ENCODE measurements around the gene TRIM46. TPM values are rescaled to one million over a fixed set of nuclear protein-coding genes. Genes with fewer than 3 reads are reported as not detected.

Gene TRIM46
- total and polyA plus RNA-seq, 2 experiments from 2014 or later, result 8.1 to 15.4 TPM

DNA sequence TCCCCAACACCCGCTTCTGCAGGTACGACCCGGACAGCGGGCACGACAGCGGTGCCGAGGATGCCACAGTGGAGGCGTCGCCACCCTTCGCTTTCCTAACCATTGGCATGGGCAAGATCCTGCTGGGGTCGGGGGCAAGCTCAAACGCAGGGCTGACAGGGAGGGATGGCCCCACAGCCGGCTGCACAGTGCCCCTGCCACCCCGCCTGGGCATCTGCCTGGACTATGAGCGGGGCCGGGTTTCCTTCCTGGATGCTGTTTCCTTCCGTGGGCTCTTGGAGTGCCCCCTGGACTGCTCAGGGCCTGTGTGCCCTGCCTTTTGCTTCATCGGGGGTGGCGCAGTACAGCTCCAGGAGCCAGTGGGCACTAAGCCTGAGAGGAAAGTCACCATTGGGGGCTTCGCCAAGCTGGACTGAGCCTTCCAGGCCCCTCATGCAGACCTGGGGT is 10.1 kb downstream of the TRIM46 start (continued):
- TF ChIP-seq, protein P1, sequence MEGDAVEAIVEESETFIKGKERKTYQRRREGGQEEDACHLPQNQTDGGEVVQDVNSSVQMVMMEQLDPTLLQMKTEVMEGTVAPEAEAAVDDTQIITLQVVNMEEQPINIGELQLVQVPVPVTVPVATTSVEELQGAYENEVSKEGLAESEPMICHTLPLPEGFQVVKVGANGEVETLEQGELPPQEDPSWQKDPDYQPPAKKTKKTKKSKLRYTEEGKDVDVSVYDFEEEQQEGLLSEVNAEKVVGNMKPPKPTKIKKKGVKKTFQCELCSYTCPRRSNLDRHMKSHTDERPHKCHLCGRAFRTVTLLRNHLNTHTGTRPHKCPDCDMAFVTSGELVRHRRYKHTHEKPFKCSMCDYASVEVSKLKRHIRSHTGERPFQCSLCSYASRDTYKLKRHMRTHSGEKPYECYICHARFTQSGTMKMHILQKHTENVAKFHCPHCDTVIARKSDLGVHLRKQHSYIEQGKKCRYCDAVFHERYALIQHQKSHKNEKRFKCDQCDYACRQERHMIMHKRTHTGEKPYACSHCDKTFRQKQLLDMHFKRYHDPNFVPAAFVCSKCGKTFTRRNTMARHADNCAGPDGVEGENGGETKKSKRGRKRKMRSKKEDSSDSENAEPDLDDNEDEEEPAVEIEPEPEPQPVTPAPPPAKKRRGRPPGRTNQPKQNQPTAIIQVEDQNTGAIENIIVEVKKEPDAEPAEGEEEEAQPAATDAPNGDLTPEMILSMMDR (conservative IDR thresholded peaks at IDR 0.05; ENCODE audit: low read depth in 2 of 2), result no peak

DNA sequence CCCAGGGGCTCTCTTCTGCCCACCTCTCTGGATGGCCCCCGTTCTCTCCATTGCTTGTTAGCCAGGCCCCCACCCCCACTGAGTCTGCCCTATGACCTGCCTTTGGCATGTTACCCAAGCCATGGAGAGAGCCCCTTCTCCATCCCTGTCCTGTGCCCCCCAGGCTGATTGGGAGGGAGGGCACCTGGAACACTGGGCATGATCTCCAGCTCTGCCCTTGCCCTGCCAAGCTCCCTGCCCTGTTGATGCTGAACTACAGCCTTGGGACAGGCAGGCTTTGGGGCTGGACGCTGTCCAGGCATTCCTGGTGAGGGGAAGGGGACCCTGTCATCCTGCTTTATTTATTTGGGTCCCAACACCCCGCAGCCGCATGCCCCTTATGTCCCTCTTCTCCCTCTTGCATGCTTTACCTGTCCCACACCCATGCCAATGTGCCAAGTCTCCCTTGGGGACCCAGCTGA is 10.7 kb downstream of the TRIM46 start:
- H3K4me2 ChIP-seq, result no peak overlapping the region
- H3K27me3 ChIP-seq (ENCODE audit: insufficient read depth), result no peaks in the 10 kb centered on the region
- H2AFZ ChIP-seq, result no peak overlapping the region
- no peak for ATAC-seq
- H3K79me2 ChIP-seq (replicated peaks; ENCODE audit: insufficient read depth), result no peaks in the 10 kb centered on the region
- Mint-ChIP-seq H3K9me3 (0 out of 3 replicates have a peak, but pooled peaks cover 2% of the 10 kb centered on the region), H3K4me1 (peaks cover 30% of the 10 kb centered on the region), H3K27me3 (ENCODE audit: insufficient read depth, low read depth, poor library complexity) (peaks cover 20% of the 10 kb centered on the region), H3K4me3 (no peak overlapping the region), H3K27ac (no peak overlapping the region), H3K36me3 (ENCODE audit: low read depth) (peaks cover 31% of the 10 kb centered on the region)
- H3K36me3 ChIP-seq (ENCODE audit: insufficient read depth), result peaks cover 10% of the 10 kb centered on the region; the same call in 1 of the 2 replicates
- no peaks in the 10 kb centered on the region for H4K20me1 ChIP-seq (replicated peaks; ENCODE audit: insufficient read depth)
- no peak for DNase-seq (ENCODE audit: low spot score)
- H3K4me1 ChIP-seq (ENCODE audit: insufficient read depth), result peaks cover 17% of the 10 kb centered on the region
- H3K27ac ChIP-seq (ENCODE audit: low read depth), result no peak overlapping the region
- 0 out of 2 replicates have a peak, but pooled peaks cover 3% of the 10 kb centered on the region for H3F3A ChIP-seq (replicated peaks; ENCODE audit: low read depth)
- TF ChIP-seq EZH2 (IDR thresholded peaks at IDR 0.05; ENCODE audit: low read depth, unreplicated experiment) (no peak), STAT1 (IDR thresholded peaks at IDR 0.05; ENCODE audit: unreplicated experiment) (no peak), ZNF331 (CRISPR knock-in tag; IDR thresholded peaks at IDR 0.05; ENCODE audit: low read depth) (no peak), NANOG (IDR thresholded peaks at IDR 0.05; ENCODE audit: borderline replicate concordance) (no peak), ZNF114 (CRISPR knock-in tag; IDR thresholded peaks at IDR 0.05) (no peak), REST (IDR thresholded peaks at IDR 0.05; ENCODE audit: unreplicated experiment) (no peak), ZNF462 (CRISPR knock-in tag; IDR thresholded peaks at IDR 0.05) (no peak)
- TF ChIP-seq, protein P1 (conservative IDR thresholded peaks at IDR 0.05; ENCODE audit: low read depth in 2 of 2), result no peak
- TF ChIP-seq, protein P2, sequence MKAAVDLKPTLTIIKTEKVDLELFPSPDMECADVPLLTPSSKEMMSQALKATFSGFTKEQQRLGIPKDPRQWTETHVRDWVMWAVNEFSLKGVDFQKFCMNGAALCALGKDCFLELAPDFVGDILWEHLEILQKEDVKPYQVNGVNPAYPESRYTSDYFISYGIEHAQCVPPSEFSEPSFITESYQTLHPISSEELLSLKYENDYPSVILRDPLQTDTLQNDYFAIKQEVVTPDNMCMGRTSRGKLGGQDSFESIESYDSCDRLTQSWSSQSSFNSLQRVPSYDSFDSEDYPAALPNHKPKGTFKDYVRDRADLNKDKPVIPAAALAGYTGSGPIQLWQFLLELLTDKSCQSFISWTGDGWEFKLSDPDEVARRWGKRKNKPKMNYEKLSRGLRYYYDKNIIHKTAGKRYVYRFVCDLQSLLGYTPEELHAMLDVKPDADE (IDR thresholded peaks at IDR 0.05), result no peak
- H3K9me2 ChIP-seq (ENCODE audit: insufficient read depth), result no peaks in the 10 kb centered on the region
- H3K4me3 ChIP-seq, result no peak overlapping the region

Data from GM23338 (cell line).